ENCODE data around the gene SLC29A2.
"Not testable (repeated sequence)": the region's sequence is repeated elsewhere in the genome, so short reads cannot be mapped to it uniquely, and the experiment has no call there.

SLC29A2 gene

GRCh38 chr11:66333896-66334604 is 37.5 kb downstream of the SLC29A2 start:
- no peak for DNase-seq (ENCODE audit: low read depth in 2 of 2)

- DNase-seq (ENCODE audit: low read depth in 2 of 2) = no peak
These were observed 38.2 kb downstream of the SLC29A2 start for GRCh38 chr11:66333220-66333877.

- DNase-seq (ENCODE audit: low read depth in 2 of 2) = no peak
These were observed 39.0 kb downstream of the SLC29A2 start for GRCh38 chr11:66332371-66333219.

GRCh38 chr11:66331542-66332370 is 39.8 kb downstream of the SLC29A2 start:
- no peak for DNase-seq (ENCODE audit: low read depth in 2 of 2)

- DNase-seq (ENCODE audit: low read depth in 2 of 2) = no peak
These were observed 40.6 kb downstream of the SLC29A2 start for GRCh38 chr11:66330931-66331330.

GRCh38 chr11:66329165-66329673 is 42.3 kb downstream of the SLC29A2 start:
- DNase-seq (ENCODE audit: low read depth in 2 of 2) = no peak

GRCh38 chr11:66328302-66329144 is 43.0 kb downstream of the SLC29A2 start:
- DNase-seq (ENCODE audit: low read depth in 2 of 2) = peak; percentile 71 to 78

GRCh38 chr11:66328031-66328301 is 43.6 kb downstream of the SLC29A2 start:
- no peak for DNase-seq (ENCODE audit: low read depth in 2 of 2)

GRCh38 chr11:66327171-66328030 is 44.2 kb downstream of the SLC29A2 start:
- DNase-seq (ENCODE audit: low read depth in 2 of 2) = no peak

- DNase-seq (ENCODE audit: low read depth in 2 of 2) = no peak
These were observed 45.1 kb downstream of the SLC29A2 start for GRCh38 chr11:66326261-66327111.

GRCh38 chr11:66325263-66325671 is 46.3 kb downstream of the SLC29A2 start:
- no peak for DNase-seq (ENCODE audit: low read depth in 2 of 2)

- DNase-seq (ENCODE audit: low read depth in 2 of 2) = no peak
These were observed 46.9 kb downstream of the SLC29A2 start for GRCh38 chr11:66324664-66325063.

- DNase-seq (ENCODE audit: low read depth in 2 of 2) = no peak
These were observed 47.9 kb downstream of the SLC29A2 start for GRCh38 chr11:66323684-66324083.

- no peak for DNase-seq (ENCODE audit: low read depth in 2 of 2)
These were observed 48.7 kb downstream of the SLC29A2 start for GRCh38 chr11:66322732-66323427.

GRCh38 chr11:66321606-66322005 is 50.0 kb downstream of the SLC29A2 start:
- no peak for DNase-seq (ENCODE audit: low read depth in 2 of 2)

- not testable (repeated sequence) for DNase-seq (ENCODE audit: low read depth in 2 of 2)
These were observed 50.8 kb downstream of the SLC29A2 start for GRCh38 chr11:66320748-66321147.

- DNase-seq (ENCODE audit: low read depth in 2 of 2) = not testable (repeated sequence)
These were observed 51.3 kb downstream of the SLC29A2 start for GRCh38 chr11:66320289-66320688.

GRCh38 chr11:66318600-66318970 is 53.0 kb downstream of the SLC29A2 start:
- DNase-seq (ENCODE audit: low read depth in 2 of 2) = no peak

Measured in stimulated activated CD8-positive, alpha-beta memory T cell treated with anti-CD3 and anti-CD28 coated beads, Interleukin-2, amount 100 ng/mL, for 48 hours (primary cell).